ENCODE data around the gene VDR.

Gene VDR

GRCh38 chr12:47858511-47859266 lies 46.1 kb downstream of the VDR start:
- Histone ChIP-seq H3K36me3 (ENCODE audit: insufficient read depth, low read length) (no peaks in the 10 kb centered on the region), H3K79me2 (ENCODE audit: control insufficient read depth, insufficient read depth, low read length, unreplicated experiment) (no peaks in the 10 kb centered on the region), H3K4me1 (ENCODE audit: control insufficient read depth, insufficient read depth, low read length, unreplicated experiment) (no peaks in the 10 kb centered on the region), H3K27ac (ENCODE audit: low read depth, low read length) (no peak overlapping the region), H3K27me3 (ENCODE audit: insufficient read depth, low read length) (no peaks in the 10 kb centered on the region), H2AFZ (ENCODE audit: low read length, unreplicated experiment) (no peak overlapping the region), H3K4me3 (ENCODE audit: low read depth, low read length) (no peak overlapping the region)

- H3K4me1 ChIP-seq (ENCODE audit: control insufficient read depth, insufficient read depth, low read length, unreplicated experiment): no peaks in the 10 kb centered on the region
- H3K27me3 ChIP-seq (ENCODE audit: insufficient read depth, low read length): no peaks in the 10 kb centered on the region
- no peak overlapping the region for H2AFZ ChIP-seq (ENCODE audit: low read length, unreplicated experiment)
- no peaks in the 10 kb centered on the region for H3K79me2 ChIP-seq (ENCODE audit: control insufficient read depth, insufficient read depth, low read length, unreplicated experiment)
- H3K4me3 ChIP-seq (ENCODE audit: low read depth, low read length): no peak overlapping the region
- no peak overlapping the region for H3K27ac ChIP-seq (ENCODE audit: low read depth, low read length)
- no peaks in the 10 kb centered on the region for H3K36me3 ChIP-seq (ENCODE audit: insufficient read depth, low read length)
Observed at GRCh38 chr12:47856721-47857575, 47.8 kb downstream of the VDR start.

GRCh38 chr12:47856094-47856493 lies 48.7 kb downstream of the VDR start:
- no peak overlapping the region for H3K27ac ChIP-seq (ENCODE audit: low read depth, low read length)
- H3K36me3 ChIP-seq (ENCODE audit: insufficient read depth, low read length): no peaks in the 10 kb centered on the region
- no peaks in the 10 kb centered on the region for H3K27me3 ChIP-seq (ENCODE audit: insufficient read depth, low read length)
- H3K4me1 ChIP-seq (ENCODE audit: control insufficient read depth, insufficient read depth, low read length, unreplicated experiment): no peaks in the 10 kb centered on the region
- no peaks in the 10 kb centered on the region for H3K79me2 ChIP-seq (ENCODE audit: control insufficient read depth, insufficient read depth, low read length, unreplicated experiment)
- H3K4me3 ChIP-seq (ENCODE audit: low read depth, low read length): no peak overlapping the region
- no peak overlapping the region for H2AFZ ChIP-seq (ENCODE audit: low read length, unreplicated experiment)

GRCh38 chr12:47855502-47855901 lies 49.3 kb downstream of the VDR start:
- Histone ChIP-seq H3K79me2 (ENCODE audit: control insufficient read depth, insufficient read depth, low read length, unreplicated experiment) (no peaks in the 10 kb centered on the region), H3K4me3 (ENCODE audit: low read depth, low read length) (no peak overlapping the region), H3K36me3 (ENCODE audit: insufficient read depth, low read length) (no peaks in the 10 kb centered on the region)

GRCh38 chr12:47854531-47854930 lies 50.3 kb downstream of the VDR start:
- Histone ChIP-seq H3K36me3 (ENCODE audit: insufficient read depth, low read length) (no peaks in the 10 kb centered on the region), H2AFZ (ENCODE audit: low read length, unreplicated experiment) (no peak overlapping the region), H3K27me3 (ENCODE audit: insufficient read depth, low read length) (no peaks in the 10 kb centered on the region), H3K4me1 (ENCODE audit: control insufficient read depth, insufficient read depth, low read length, unreplicated experiment) (no peaks in the 10 kb centered on the region), H3K27ac (ENCODE audit: low read depth, low read length) (no peak overlapping the region), H3K79me2 (ENCODE audit: control insufficient read depth, insufficient read depth, low read length, unreplicated experiment) (no peaks in the 10 kb centered on the region), H3K4me3 (ENCODE audit: low read depth, low read length) (no peak overlapping the region)

More at GRCh38 chr12:47855502-47855901, 49.3 kb downstream of the VDR start:
- Histone ChIP-seq H3K27ac (ENCODE audit: low read depth, low read length) (no peak overlapping the region), H3K27me3 (ENCODE audit: insufficient read depth, low read length) (no peaks in the 10 kb centered on the region), H2AFZ (ENCODE audit: low read length, unreplicated experiment) (no peak overlapping the region), H3K4me1 (ENCODE audit: control insufficient read depth, insufficient read depth, low read length, unreplicated experiment) (no peaks in the 10 kb centered on the region)

GRCh38 chr12:47852096-47852571 lies 52.7 kb downstream of the VDR start:
- Histone ChIP-seq H3K4me3 (ENCODE audit: low read depth, low read length) (no peak overlapping the region), H3K27me3 (ENCODE audit: insufficient read depth, low read length) (no peaks in the 10 kb centered on the region), H3K4me1 (ENCODE audit: control insufficient read depth, insufficient read depth, low read length, unreplicated experiment) (no peaks in the 10 kb centered on the region), H2AFZ (ENCODE audit: low read length, unreplicated experiment) (no peak overlapping the region), H3K27ac (ENCODE audit: low read depth, low read length) (no peak overlapping the region), H3K36me3 (ENCODE audit: insufficient read depth, low read length) (no peaks in the 10 kb centered on the region), H3K79me2 (ENCODE audit: control insufficient read depth, insufficient read depth, low read length, unreplicated experiment) (no peaks in the 10 kb centered on the region)

GRCh38 chr12:47851303-47851952 lies 53.4 kb downstream of the VDR start:
- Histone ChIP-seq H3K4me3 (ENCODE audit: low read depth, low read length) (no peak overlapping the region), H3K36me3 (ENCODE audit: insufficient read depth, low read length) (no peaks in the 10 kb centered on the region), H3K27me3 (ENCODE audit: insufficient read depth, low read length) (no peaks in the 10 kb centered on the region), H3K79me2 (ENCODE audit: control insufficient read depth, insufficient read depth, low read length, unreplicated experiment) (no peaks in the 10 kb centered on the region), H3K27ac (ENCODE audit: low read depth, low read length) (no peak overlapping the region), H3K4me1 (ENCODE audit: control insufficient read depth, insufficient read depth, low read length, unreplicated experiment) (no peaks in the 10 kb centered on the region), H2AFZ (ENCODE audit: low read length, unreplicated experiment) (no peak overlapping the region)

- no peaks in the 10 kb centered on the region for H3K27me3 ChIP-seq (ENCODE audit: insufficient read depth, low read length)
- H3K36me3 ChIP-seq (ENCODE audit: insufficient read depth, low read length): no peaks in the 10 kb centered on the region; the same call in 1 of the 2 replicates
- H3K4me1 ChIP-seq (ENCODE audit: control insufficient read depth, insufficient read depth, low read length, unreplicated experiment): no peaks in the 10 kb centered on the region
- no peaks in the 10 kb centered on the region for H3K79me2 ChIP-seq (ENCODE audit: control insufficient read depth, insufficient read depth, low read length, unreplicated experiment)
- no peak overlapping the region for H3K4me3 ChIP-seq (ENCODE audit: low read depth, low read length)
- no peak overlapping the region for H3K27ac ChIP-seq (ENCODE audit: low read depth, low read length)
- H2AFZ ChIP-seq (ENCODE audit: low read length, unreplicated experiment): no peak overlapping the region
Observed at GRCh38 chr12:47850153-47851084, 54.4 kb downstream of the VDR start.

- H3K4me3 ChIP-seq (ENCODE audit: low read depth, low read length): no peak overlapping the region
- H3K27me3 ChIP-seq (ENCODE audit: insufficient read depth, low read length): no peaks in the 10 kb centered on the region
- H2AFZ ChIP-seq (ENCODE audit: low read length, unreplicated experiment): no peak overlapping the region
- H3K4me1 ChIP-seq (ENCODE audit: control insufficient read depth, insufficient read depth, low read length, unreplicated experiment): no peaks in the 10 kb centered on the region
- no peak overlapping the region for H3K27ac ChIP-seq (ENCODE audit: low read depth, low read length)
- no peaks in the 10 kb centered on the region; the same call in 1 of the 2 replicates for H3K36me3 ChIP-seq (ENCODE audit: insufficient read depth, low read length)
- H3K79me2 ChIP-seq (ENCODE audit: control insufficient read depth, insufficient read depth, low read length, unreplicated experiment): no peaks in the 10 kb centered on the region
Observed at GRCh38 chr12:47849261-47849660, 55.5 kb downstream of the VDR start.

- Histone ChIP-seq H3K79me2 (ENCODE audit: control insufficient read depth, insufficient read depth, low read length, unreplicated experiment) (no peaks in the 10 kb centered on the region), H3K27ac (ENCODE audit: low read depth, low read length) (no peak overlapping the region), H3K36me3 (ENCODE audit: insufficient read depth, low read length) (no peaks in the 10 kb centered on the region; the same call in 1 of the 2 replicates), H3K4me3 (ENCODE audit: low read depth, low read length) (no peak overlapping the region), H3K27me3 (ENCODE audit: insufficient read depth, low read length) (no peaks in the 10 kb centered on the region), H3K4me1 (ENCODE audit: control insufficient read depth, insufficient read depth, low read length, unreplicated experiment) (no peaks in the 10 kb centered on the region), H2AFZ (ENCODE audit: low read length, unreplicated experiment) (no peak overlapping the region)
Observed at GRCh38 chr12:47848853-47849252, 55.9 kb downstream of the VDR start.

All from ACC112 (cell line).